Left ventricle myocardium superior (tissue), 1 donor: ENCODE measurements around the gene EEF1AKMT1. TPM values are rescaled to one million over a fixed set of nuclear protein-coding genes. Genes with fewer than 3 reads are reported as not detected.
"Not testable (repeated sequence)": the region's sequence is repeated elsewhere in the genome, so short reads cannot be mapped to it uniquely, and the experiment has no call there.

Experiments
- ATAC-seq: fragments of 200-7000 bp; cut with Tn5 transposase; one replicate; pipeline ENCODE4 v1.9.1; 2020; ENCODE audit warnings: mild to moderate bottlenecking, moderate library complexity
- DNase-seq: peaks from one replicate; pipeline ENCODE4 v3.0.0-alpha.2; 2020
- intact Hi-C: fragments of 100-400 bp; cut with micrococcal nuclease; formaldehyde crosslinking; loops from one replicate; pipeline ENCODE4 v1.11.0; 2022
- total RNA-seq: library from RNA; stranded (reverse); fragmentation: NEBNext Ultra II Directional; extraction: Animal tissue kit (Norgen Biotek cat#: 25700); gene quantifications from one replicate; pipeline ENCODE4 v1.2.1, GENCODE V29; 2021
- donor health status: DM: no; HTN: yes; CAD: no; lungs with severe emphysema.

Gene EEF1AKMT1
- total RNA-seq, 1 donor from 2014 or later, result 9.1 TPM

GRCh38 chr13:20780317-20780716, 6.6 kb upstream of the EEF1AKMT1 start:
- no peak for DNase-seq
- ATAC-seq, result no peak
- intact Hi-C loops, result no loop called here

GRCh38 chr13:20779405-20779804, 5.6 kb upstream of the EEF1AKMT1 start:
- intact Hi-C loops, result no loop called here
- no peak for ATAC-seq
- DNase-seq, result no peak

GRCh38 chr13:20778311-20778710, 4.5 kb upstream of the EEF1AKMT1 start:
- intact Hi-C loops, result no loop called here
- DNase-seq, result no peak
- no peak for ATAC-seq

GRCh38 chr13:20776751-20777150, 3.0 kb upstream of the EEF1AKMT1 start:
- ATAC-seq (no peak), DNase-seq (no peak)
- intact Hi-C loops, result no loop called here

- intact Hi-C loops, result no loop called here
- DNase-seq (no peak), ATAC-seq (no peak)
Measured at GRCh38 chr13:20775961-20776360, 2.2 kb upstream of the EEF1AKMT1 start.

GRCh38 chr13:20774746-20775145, 985 bp upstream of the EEF1AKMT1 start:
- intact Hi-C loops, result no loop called here
- ATAC-seq, result no peak
- DNase-seq, result no peak

- ATAC-seq (no peak), DNase-seq (no peak)
- intact Hi-C loops, result no loop called here
Measured at GRCh38 chr13:20772401-20773131, 1.2 kb downstream of the EEF1AKMT1 start.

- intact Hi-C loops, result no loop called here
- DNase-seq (no peak), ATAC-seq (no peak)
Measured at GRCh38 chr13:20769834-20770233, 3.9 kb downstream of the EEF1AKMT1 start.

- ATAC-seq, result no peak
- DNase-seq, result no peak
- intact Hi-C loops, result no loop called here
Measured at GRCh38 chr13:20769091-20769490, 4.7 kb downstream of the EEF1AKMT1 start.

GRCh38 chr13:20767309-20767943, 6.3 kb downstream of the EEF1AKMT1 start:
- intact Hi-C loops, result no loop called here
- ATAC-seq (no peak), DNase-seq (no peak)

GRCh38 chr13:20760872-20761271, 12.9 kb downstream of the EEF1AKMT1 start:
- ATAC-seq, result no peak
- no peak for DNase-seq
- intact Hi-C loops, result no loop called here

- DNase-seq, result no peak
- intact Hi-C loops, result no loop called here
- no peak for ATAC-seq
Measured at GRCh38 chr13:20754009-20754408, 19.8 kb downstream of the EEF1AKMT1 start.

GRCh38 chr13:20749377-20749776, 24.4 kb downstream of the EEF1AKMT1 start:
- no peak for ATAC-seq
- no peak for DNase-seq
- intact Hi-C loops, result no loop called here

- ATAC-seq, DNase-seq, intact Hi-C loops: not testable (repeated sequence)
Measured at GRCh38 chr13:20743830-20744404, 29.8 kb downstream of the EEF1AKMT1 start.

- DNase-seq (no peak), ATAC-seq (no peak)
- intact Hi-C loops, result no loop called here
Measured at GRCh38 chr13:20740021-20740420, 33.7 kb downstream of the EEF1AKMT1 start.

- intact Hi-C loops, result no loop called here
- DNase-seq, result no peak
- ATAC-seq, result no peak
Measured at GRCh38 chr13:20738616-20739015, 35.1 kb downstream of the EEF1AKMT1 start.

GRCh38 chr13:20729633-20730585, 43.9 kb downstream of the EEF1AKMT1 start:
- DNase-seq, result no peak
- ATAC-seq, result no peak
- intact Hi-C loops, result no loop called here

- no peak for ATAC-seq
- no peak for DNase-seq
- intact Hi-C loops, result no loop called here
Measured at GRCh38 chr13:20728579-20729311, 45.0 kb downstream of the EEF1AKMT1 start.

GRCh38 chr13:20727856-20728255, 45.9 kb downstream of the EEF1AKMT1 start:
- ATAC-seq, result no peak
- no peak for DNase-seq
- intact Hi-C loops, result no loop called here
